Endothelial cell of umbilical vein (primary cell): ENCODE data around the gene TREML2.

Experiments
- EZH2 ChIP-seq: IDR thresholded peaks from 2 replicates; pipeline ENCODE4 v1.6.1; 2012; ENCODE audit warnings: borderline replicate concordance, low read depth, mild to moderate bottlenecking, moderate library complexity, low read length, inconsistent platforms; ENCODE audit not compliant: severe bottlenecking
- FOS ChIP-seq: IDR thresholded peaks from 2 replicates; pipeline ENCODE4 v1.6.1; 2011; ENCODE audit warnings: mild to moderate bottlenecking, low read length, moderate library complexity, borderline replicate concordance; ENCODE audit not compliant: insufficient read depth
- GATA2 ChIP-seq: IDR thresholded peaks from 2 replicates; pipeline ENCODE4 v1.7.0; 2011; ENCODE audit warnings: low read depth, mild to moderate bottlenecking, moderate library complexity, mixed read lengths, low read length; ENCODE audit not compliant: insufficient read length, insufficient read depth
- JUN ChIP-seq: IDR thresholded peaks from 2 replicates; pipeline ENCODE4 v1.6.1; 2011; ENCODE audit warnings: borderline replicate concordance, low read depth; ENCODE audit not compliant: insufficient read length, insufficient read depth
- MYC ChIP-seq: IDR thresholded peaks from one replicate; pipeline ENCODE4 v1.6.1; 2011; ENCODE audit warnings: mild to moderate bottlenecking, low read depth, low read length
- POLR2A ChIP-seq: IDR thresholded peaks from 2 replicates; pipeline ENCODE4 v1.6.1; 2012; ENCODE audit warnings: low read depth, mild to moderate bottlenecking, control low read depth, low read length
- POLR2AphosphoS5 ChIP-seq: IDR thresholded peaks from 2 replicates; pipeline ENCODE4 v1.6.1; 2012; ENCODE audit warnings: low read depth, mild to moderate bottlenecking, control low read depth, low read length, moderate library complexity; ENCODE audit not compliant: insufficient read depth
- TF ChIP-seq, protein P1 (sequence below), 2 donors: IDR thresholded peaks; 1 replicate in 1 of 2; 2 replicates in 1 of 2; pipeline ENCODE4 v1.5.1; 2011; ENCODE audit warnings: low read length in 2 of 2, mild to moderate bottlenecking in 2 of 2, moderate library complexity in 2 of 2, control low read depth in 1 of 2, inconsistent platforms in 1 of 2, low read depth in 1 of 2; ENCODE audit not compliant: insufficient read depth in 1 of 2; ENCODE audit errors: extremely low read depth in 1 of 2
- TF ChIP-seq, protein P2 (sequence below): IDR thresholded peaks from 2 replicates; pipeline ENCODE4 v1.6.1; 2011; ENCODE audit not compliant: insufficient read depth, insufficient read length

DNA sequence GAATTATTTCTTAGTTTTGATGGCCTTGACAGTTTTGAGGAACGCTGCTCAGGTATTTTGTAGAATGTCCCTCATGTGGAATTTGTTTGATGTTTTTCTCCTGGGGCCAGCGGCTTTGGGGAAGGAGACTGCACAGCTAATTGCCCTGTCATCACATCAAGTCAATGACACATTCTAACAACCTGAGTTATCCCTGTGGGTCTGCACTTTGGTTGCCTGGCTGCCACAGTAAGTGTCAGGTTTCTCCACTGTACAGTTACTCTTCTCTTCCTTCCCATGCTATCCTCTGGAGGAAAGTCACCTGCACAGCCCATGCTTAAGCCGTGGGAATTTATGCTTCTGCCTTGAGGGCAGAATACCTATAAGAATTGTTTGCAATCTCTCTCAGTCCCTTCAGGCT, 25.8 kb upstream of the TREML2 start:
- TF ChIP-seq, protein P1, sequence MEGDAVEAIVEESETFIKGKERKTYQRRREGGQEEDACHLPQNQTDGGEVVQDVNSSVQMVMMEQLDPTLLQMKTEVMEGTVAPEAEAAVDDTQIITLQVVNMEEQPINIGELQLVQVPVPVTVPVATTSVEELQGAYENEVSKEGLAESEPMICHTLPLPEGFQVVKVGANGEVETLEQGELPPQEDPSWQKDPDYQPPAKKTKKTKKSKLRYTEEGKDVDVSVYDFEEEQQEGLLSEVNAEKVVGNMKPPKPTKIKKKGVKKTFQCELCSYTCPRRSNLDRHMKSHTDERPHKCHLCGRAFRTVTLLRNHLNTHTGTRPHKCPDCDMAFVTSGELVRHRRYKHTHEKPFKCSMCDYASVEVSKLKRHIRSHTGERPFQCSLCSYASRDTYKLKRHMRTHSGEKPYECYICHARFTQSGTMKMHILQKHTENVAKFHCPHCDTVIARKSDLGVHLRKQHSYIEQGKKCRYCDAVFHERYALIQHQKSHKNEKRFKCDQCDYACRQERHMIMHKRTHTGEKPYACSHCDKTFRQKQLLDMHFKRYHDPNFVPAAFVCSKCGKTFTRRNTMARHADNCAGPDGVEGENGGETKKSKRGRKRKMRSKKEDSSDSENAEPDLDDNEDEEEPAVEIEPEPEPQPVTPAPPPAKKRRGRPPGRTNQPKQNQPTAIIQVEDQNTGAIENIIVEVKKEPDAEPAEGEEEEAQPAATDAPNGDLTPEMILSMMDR (IDR thresholded peaks at IDR 0.05; ENCODE audit: extremely low read depth in 1 of 2, insufficient read depth in 1 of 2, low read depth in 1 of 2, low read length in 2 of 2): no peak
- TF ChIP-seq MYC: no peak
- TF ChIP-seq EZH2: no peak
- TF ChIP-seq, protein P2, sequence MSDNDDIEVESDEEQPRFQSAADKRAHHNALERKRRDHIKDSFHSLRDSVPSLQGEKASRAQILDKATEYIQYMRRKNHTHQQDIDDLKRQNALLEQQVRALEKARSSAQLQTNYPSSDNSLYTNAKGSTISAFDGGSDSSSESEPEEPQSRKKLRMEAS: no peak
- TF ChIP-seq POLR2A: no peak
- TF ChIP-seq FOS: no peak
- TF ChIP-seq POLR2AphosphoS5: no peak
- TF ChIP-seq GATA2: no peak
- TF ChIP-seq JUN: no peak
